Keratinocyte (primary cell): ENCODE results near the gene PRRC2B. TPM values are rescaled to one million over a fixed set of nuclear protein-coding genes. Genes with fewer than 3 reads are reported as not detected.

Experiments
- DNase-seq: peaks from one replicate; pipeline ENCODE4 v3.0.0-alpha.2; 2011; ENCODE audit warnings: low read depth, missing footprints, low spot score
- FAIRE-seq: peaks from 2 replicates; lab custom pipeline; 2011; peaks lifted over from hg19 to GRCh38; lab: Jason Lieb, UNC
- H2AFZ ChIP-seq: 2 replicates; pipeline ENCODE4 v1.6.0; 2012; ENCODE audit warnings: low read length, control low read depth, inconsistent platforms; ENCODE audit not compliant: control insufficient read depth
- H3K27ac ChIP-seq: 2 replicates; pipeline ENCODE4 v1.5.1; 2011; ENCODE audit warnings: low read length; ENCODE audit not compliant: control insufficient read depth, insufficient read depth
- H3K27me3 ChIP-seq: 3 replicates; pipeline ENCODE4 v1.6.0; 2011; ENCODE audit warnings: low read length; ENCODE audit not compliant: control insufficient read depth, insufficient read depth; ENCODE audit errors: extremely low read depth
- H3K36me3 ChIP-seq, 2 experiments: 2 replicates in 1 of 2; 3 replicates in 1 of 2; pipeline ENCODE4 v1.5.1; 2011; ENCODE audit warnings: low read length in 2 of 2, mild to moderate bottlenecking in 1 of 2; ENCODE audit not compliant: control insufficient read depth in 2 of 2, insufficient read depth in 2 of 2; ENCODE audit errors: extremely low read depth in 1 of 2
- H3K4me1 ChIP-seq: 3 replicates; pipeline ENCODE4 v1.5.1; 2011; ENCODE audit warnings: low read length; ENCODE audit not compliant: control insufficient read depth, insufficient read depth; ENCODE audit errors: extremely low read depth
- H3K4me2 ChIP-seq: 3 replicates; pipeline ENCODE4 v1.6.0; 2011; ENCODE audit warnings: low read depth, low read length; ENCODE audit not compliant: control insufficient read depth, insufficient read depth; ENCODE audit errors: extremely low read depth
- H3K4me3 ChIP-seq, 3 experiments: fragments of 200-600 bp in 1 of 3; sonication (generic) in 1 of 3; 2 replicates in 2 of 3; 3 replicates in 1 of 3; pipeline ENCODE4 v1.5.1; 2011 to 2016; ENCODE audit warnings: low read length in 3 of 3, mild to moderate bottlenecking in 3 of 3, control low read depth in 2 of 3, inconsistent platforms in 1 of 3, low read depth in 1 of 3, mixed read lengths in 1 of 3, mixed run types in 1 of 3, moderate library complexity in 1 of 3; ENCODE audit not compliant: control insufficient read depth in 2 of 3, insufficient read depth in 2 of 3; ENCODE audit errors: extremely low read depth in 1 of 3
- H3K79me2 ChIP-seq: 2 replicates; pipeline ENCODE4 v1.6.0; 2012; ENCODE audit warnings: low read length; ENCODE audit not compliant: control insufficient read depth, insufficient read depth
- H3K9ac ChIP-seq: 3 replicates; pipeline ENCODE4 v1.6.0; 2011; ENCODE audit warnings: low read length; ENCODE audit not compliant: control insufficient read depth, insufficient read depth; ENCODE audit errors: extremely low read depth
- H3K9me1 ChIP-seq: 3 replicates; pipeline ENCODE4 v1.6.0; 2011; ENCODE audit warnings: low read length; ENCODE audit not compliant: control insufficient read depth, insufficient read depth; ENCODE audit errors: extremely low read depth
- H3K9me3 ChIP-seq: 2 replicates; pipeline ENCODE4 v1.5.1; 2012; ENCODE audit warnings: low read depth, low read length; ENCODE audit not compliant: control insufficient read depth
- H4K20me1 ChIP-seq: 3 replicates; pipeline ENCODE4 v1.6.0; 2011; ENCODE audit warnings: low read length; ENCODE audit not compliant: control insufficient read depth, insufficient read depth; ENCODE audit errors: extremely low read depth
- EZH2 ChIP-seq: IDR thresholded peaks from one replicate; pipeline ENCODE4 v1.6.1; 2012; ENCODE audit warnings: inconsistent platforms, mild to moderate bottlenecking, low read length, moderate library complexity
- dilution Hi-C: fragments of 300-500 bp; cut with MboI; formaldehyde crosslinking; loops from one replicate; pipeline ENCODE4 v1.7.0; 2020; ENCODE audit warnings: low sequenced_read_pairs; ENCODE audit not compliant: extremely low pct_ligation_motif_present
- polyA plus RNA-seq, 5 experiments: library from polyadenylated mRNA; depleted of rRNA in 3 of 5; stranded (reverse) in 3 of 5; stranded (forward) in 1 of 5; unstranded in 1 of 5; fragments of >200 nt; gene quantifications; 1 replicate in 1 of 5; 2 replicates in 3 of 5; 3 replicates in 1 of 5; pipeline versions ENCODE4 v1.2.1 to v1.2.3, GENCODE V29; 2011 to 2012; ENCODE audit warnings: missing spikeins in 2 of 5, low read depth in 1 of 5, low replicate concordance in 1 of 5
- TF ChIP-seq, protein P1 (sequence below), 3 experiments: IDR thresholded peaks in 1 of 3; conservative IDR thresholded peaks in 1 of 3; optimal IDR thresholded peaks in 1 of 3; 2 replicates in 2 of 3; 3 replicates in 1 of 3; pipeline versions ENCODE3 to v1.5.1; 2011; ENCODE audit warnings: low read length in 3 of 3, mild to moderate bottlenecking in 3 of 3, moderate library complexity in 2 of 3, control low read depth in 1 of 3, inconsistent platforms in 1 of 3; ENCODE audit not compliant: insufficient read depth in 2 of 3; ENCODE audit errors: extremely low read depth in 1 of 3

Gene PRRC2B
- polyA plus RNA-seq, 1 donor (not counting 4 experiments of a cell fraction or from before 2014, with no cell fraction given): 20.8 TPM

DNA sequence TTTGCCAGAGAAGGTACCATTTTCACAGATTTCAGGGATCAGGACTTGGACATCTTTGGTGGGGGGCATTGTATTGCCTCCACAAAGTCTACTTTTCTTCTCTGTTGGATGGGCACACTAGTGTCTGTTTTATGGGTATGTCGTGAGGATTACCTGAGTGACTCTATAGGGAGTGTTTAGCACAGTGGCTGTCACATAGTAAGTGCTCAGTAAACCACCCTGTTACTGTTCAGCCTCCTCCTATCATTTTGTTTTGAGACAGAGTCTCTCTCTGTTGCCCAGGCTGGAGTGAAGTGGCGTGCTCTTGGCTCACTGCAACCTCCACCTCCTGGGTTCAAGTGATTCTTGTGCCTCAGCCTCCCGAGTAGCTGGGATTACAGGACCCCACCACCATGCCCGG is 2.4 kb upstream of the PRRC2B start:
- Histone ChIP-seq H3K27me3 (no peaks in the 10 kb centered on the region), H3K4me1 (peaks cover 21% of the 10 kb centered on the region), H4K20me1 (peaks cover 14% of the 10 kb centered on the region), H3K36me3 (no peaks in the 10 kb centered on the region), H3K9me3 (no peaks in the 10 kb centered on the region), H3K79me2 (peaks cover 19% of the 10 kb centered on the region), H3K9ac (no peak overlapping the region), H3K4me2 (no peak overlapping the region), H3K27ac (no peak overlapping the region), H3K4me3 (no peak overlapping the region), H2AFZ (no peak overlapping the region), H3K9me1 (no peaks in the 10 kb centered on the region)
- FAIRE-seq (no peak), DNase-seq (no peak)
- TF ChIP-seq EZH2: no peak
- TF ChIP-seq, protein P1, sequence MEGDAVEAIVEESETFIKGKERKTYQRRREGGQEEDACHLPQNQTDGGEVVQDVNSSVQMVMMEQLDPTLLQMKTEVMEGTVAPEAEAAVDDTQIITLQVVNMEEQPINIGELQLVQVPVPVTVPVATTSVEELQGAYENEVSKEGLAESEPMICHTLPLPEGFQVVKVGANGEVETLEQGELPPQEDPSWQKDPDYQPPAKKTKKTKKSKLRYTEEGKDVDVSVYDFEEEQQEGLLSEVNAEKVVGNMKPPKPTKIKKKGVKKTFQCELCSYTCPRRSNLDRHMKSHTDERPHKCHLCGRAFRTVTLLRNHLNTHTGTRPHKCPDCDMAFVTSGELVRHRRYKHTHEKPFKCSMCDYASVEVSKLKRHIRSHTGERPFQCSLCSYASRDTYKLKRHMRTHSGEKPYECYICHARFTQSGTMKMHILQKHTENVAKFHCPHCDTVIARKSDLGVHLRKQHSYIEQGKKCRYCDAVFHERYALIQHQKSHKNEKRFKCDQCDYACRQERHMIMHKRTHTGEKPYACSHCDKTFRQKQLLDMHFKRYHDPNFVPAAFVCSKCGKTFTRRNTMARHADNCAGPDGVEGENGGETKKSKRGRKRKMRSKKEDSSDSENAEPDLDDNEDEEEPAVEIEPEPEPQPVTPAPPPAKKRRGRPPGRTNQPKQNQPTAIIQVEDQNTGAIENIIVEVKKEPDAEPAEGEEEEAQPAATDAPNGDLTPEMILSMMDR (optimal IDR thresholded peaks at IDR 0.05 in 1 of 3, IDR thresholded peaks at IDR 0.05 in 1 of 3, conservative IDR thresholded peaks at IDR 0.05 in 1 of 3; ENCODE audit: extremely low read depth in 1 of 3, insufficient read depth in 2 of 3, low read length in 3 of 3): no peak
- dilution Hi-C loops: no loop called here

DNA sequence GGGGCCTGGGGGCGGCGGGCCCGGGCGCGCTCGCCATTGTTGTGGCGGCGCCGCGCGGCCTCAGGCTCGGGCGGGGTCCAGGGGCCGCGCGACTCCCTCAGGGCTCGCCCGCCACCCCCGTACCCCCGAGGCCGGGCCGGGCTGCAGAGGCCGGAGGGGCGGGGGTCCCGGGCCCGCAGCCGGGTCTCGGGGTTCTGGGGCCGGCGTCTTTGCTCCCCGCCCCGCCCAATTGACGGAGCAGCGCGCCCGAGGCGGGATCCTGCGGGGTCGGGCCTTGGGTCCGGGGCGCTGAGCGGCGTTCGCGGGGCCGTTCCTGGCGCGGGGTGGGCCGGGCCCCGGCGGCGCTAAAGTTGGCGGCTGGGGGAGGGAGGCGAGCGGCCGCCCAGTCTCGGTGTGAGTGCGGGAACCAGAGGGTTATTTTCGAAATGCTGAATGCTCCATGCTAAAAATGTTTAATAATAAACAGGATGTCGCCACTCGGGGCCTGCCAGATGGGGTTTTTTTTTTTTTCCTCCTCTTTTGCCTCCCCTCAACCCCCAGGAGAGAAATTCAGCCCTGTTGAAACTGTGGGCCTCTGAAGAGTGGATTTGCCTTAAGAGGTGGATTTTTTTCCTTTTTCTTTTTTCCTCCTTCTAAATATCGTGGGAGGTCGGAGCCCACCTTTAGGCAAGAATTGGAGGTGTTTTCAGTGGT is 724 bp downstream of the PRRC2B start:
- H2AFZ ChIP-seq: no peak overlapping the region
- H3K36me3 ChIP-seq: peaks cover 0 to 4% of the 10 kb centered on the region in 2 experiments
- H3K9me1 ChIP-seq: no peaks in the 10 kb centered on the region
- H4K20me1 ChIP-seq: peaks cover 34% of the 10 kb centered on the region
- DNase-seq (no peak), FAIRE-seq (no peak)
- H3K4me2 ChIP-seq: peak overlapping the region; percentile 100
- no peak for TF ChIP-seq EZH2
- TF ChIP-seq, protein P1 (optimal IDR thresholded peaks at IDR 0.05 in 1 of 3, IDR thresholded peaks at IDR 0.05 in 1 of 3, conservative IDR thresholded peaks at IDR 0.05 in 1 of 3; ENCODE audit: extremely low read depth in 1 of 3, insufficient read depth in 2 of 3, low read length in 3 of 3): no peak
- dilution Hi-C loops: no loop called here
- H3K4me1 ChIP-seq: peaks cover 46% of the 10 kb centered on the region
- no peaks in the 10 kb centered on the region for H3K9me3 ChIP-seq
- peak overlapping the region; percentile 56 to 95 (median 93) for H3K4me3 ChIP-seq
- H3K79me2 ChIP-seq: peaks cover 49% of the 10 kb centered on the region
- H3K9ac ChIP-seq: peak overlapping the region; percentile 93
- no peaks in the 10 kb centered on the region for H3K27me3 ChIP-seq
- H3K27ac ChIP-seq: peak overlapping the region; percentile 90
